K562 (cell line): ENCODE measurements around the gene PLXDC1. TPM values are rescaled to one million over a fixed set of nuclear protein-coding genes. Genes with fewer than 3 reads are reported as not detected.

ENCODE experiments used
- ATAC-seq: fragments of 200-7000 bp; cut with Tn5 transposase; 3 replicates; pipeline ENCODE4 v1.9.1; 2020; ENCODE audit warnings: moderate library complexity
- BruUV-seq: library from RNA; stranded (reverse); fragments of 400-500 nt; replicated peaks from 2 replicates; lab custom pipeline; 2021; lab: Mats Ljungman, UMichigan
- CTCF ChIA-PET: fragments of 300-600 bp; formaldehyde crosslinking; extraction: SDS; loops from one replicate; lab custom pipeline; 2021; ENCODE audit warnings: low intra/inter-chr PET ratio; lab: Yijun Ruan, JAX
- POLR2A ChIA-PET: fragments of 300-600, 350-650 bp; sonication (Branson Sonifier 250); formaldehyde crosslinking; extraction: SDS; loops from one replicate; lab custom pipeline; 2021; ENCODE audit warnings: antibody characterized with exemption, inconsistent platforms; lab: Yijun Ruan, JAX
- DNase-seq, 4 experiments: peaks; one replicate each; pipeline versions ENCODE4 v3.0.0 to v3.0.0-alpha.2; 2011 to 2018; ENCODE audit warnings: low spot score in 3 of 4, mixed read lengths in 3 of 4; ENCODE audit errors: extremely low read depth in 1 of 4
- FAIRE-seq: peaks from 2 replicates; lab custom pipeline; 2011; peaks lifted over from hg19 to GRCh38; lab: Jason Lieb, UNC
- H2AFZ ChIP-seq: 2 replicates; pipeline ENCODE4 v1.6.0; 2011; ENCODE audit warnings: low read depth, low read length, control low read depth, inconsistent platforms
- H3K27ac ChIP-seq: fragments of 200-600 bp; 3 replicates; pipeline ENCODE4 v1.8.0; 2011; ENCODE audit warnings: low read depth, mild to moderate bottlenecking, control low read depth, inconsistent platforms, low read length, moderate library complexity, mixed read lengths; ENCODE audit errors: extremely low read depth
- H3K27me3 ChIP-seq, 2 experiments: fragments of 300-600 bp in 1 of 2; 2 replicates in 1 of 2; 3 replicates in 1 of 2; pipeline versions ENCODE4 v1.6.0 to v1.8.0; 2011; ENCODE audit warnings: inconsistent platforms in 2 of 2, low read length in 2 of 2, mild to moderate bottlenecking in 1 of 2, mixed read lengths in 1 of 2, moderate library complexity in 1 of 2; ENCODE audit not compliant: control insufficient read depth in 2 of 2, insufficient read depth in 2 of 2
- H3K36me3 ChIP-seq: fragments of 300-600 bp; 3 replicates; pipeline ENCODE4 v1.8.0; 2011; ENCODE audit warnings: mild to moderate bottlenecking, low read length, inconsistent platforms; ENCODE audit not compliant: control insufficient read depth, insufficient read depth
- H3K4me1 ChIP-seq, 2 experiments: fragments of 200-600 bp in 1 of 2; replicated peaks in 1 of 2; 2 replicates in 1 of 2; 3 replicates in 1 of 2; pipeline versions ENCODE4 v1.5.1 to v1.8.0; 2011; ENCODE audit warnings: inconsistent platforms in 2 of 2, low read length in 2 of 2, mild to moderate bottlenecking in 1 of 2, mixed read lengths in 1 of 2, moderate library complexity in 1 of 2; ENCODE audit not compliant: control insufficient read depth in 2 of 2, insufficient read depth in 2 of 2
- H3K4me2 ChIP-seq: 2 replicates; pipeline ENCODE4 v1.6.1; 2011; ENCODE audit warnings: low read length, control low read depth, inconsistent platforms, mixed read lengths; ENCODE audit not compliant: insufficient read depth
- H3K4me3 ChIP-seq: fragments of 200-600 bp; sonication (generic), shearing (Covaris generic); 2 replicates; pipeline ENCODE4 v1.5.1; 2016; ENCODE audit warnings: control low read depth, inconsistent platforms
- H3K79me2 ChIP-seq: fragments of 200-600 bp; 3 replicates; pipeline ENCODE4 v1.8.0; 2011; ENCODE audit warnings: low read length, inconsistent platforms; ENCODE audit not compliant: control insufficient read depth, insufficient read depth
- H3K9ac ChIP-seq, 2 experiments: 2 replicates each; pipeline versions ENCODE4 v1.6.0 to v1.6.1; 2011; ENCODE audit warnings: low read depth in 2 of 2, low read length in 2 of 2, control low read depth in 1 of 2, inconsistent platforms in 1 of 2, mild to moderate bottlenecking in 1 of 2, mixed read lengths in 1 of 2; ENCODE audit not compliant: insufficient read depth in 1 of 2
- H3K9me1 ChIP-seq: one replicate; pipeline ENCODE4 v1.6.0; 2011; ENCODE audit warnings: inconsistent platforms, mild to moderate bottlenecking, low read length, moderate library complexity; ENCODE audit not compliant: control insufficient read depth, insufficient read depth
- H3K9me3 ChIP-seq: replicated peaks from 2 replicates; pipeline ENCODE4 v1.5.1; 2011; ENCODE audit warnings: low read depth, low read length, inconsistent platforms; ENCODE audit not compliant: control insufficient read depth, insufficient read depth
- H4K20me1 ChIP-seq: replicated peaks from 2 replicates; pipeline ENCODE4 v1.6.1; 2011; ENCODE audit warnings: low read length, inconsistent platforms, mixed read lengths; ENCODE audit not compliant: control insufficient read depth, insufficient read depth
- ATF1 ChIP-seq, 2 experiments: fragments of 450-650 bp in 1 of 2; IDR thresholded peaks; 2 replicates each; pipeline ENCODE4 v1.6.1; 2016; ENCODE audit warnings: missing compliant biosample characterization in 1 of 2, missing genetic modification characterization in 1 of 2
- CBX2 ChIP-seq: fragments of 200-600 bp; sonication (generic); IDR thresholded peaks from one replicate; pipeline ENCODE4 v1.6.1; 2012; ENCODE audit warnings: mild to moderate bottlenecking, low read length, inconsistent platforms; ENCODE audit not compliant: insufficient read depth, poor library complexity, severe bottlenecking
- HMGN3 ChIP-seq: IDR thresholded peaks from 2 replicates; pipeline ENCODE4 v1.6.1; 2011; ENCODE audit warnings: borderline replicate concordance, low read depth, mild to moderate bottlenecking, mixed read lengths, low read length; ENCODE audit not compliant: insufficient read length; ENCODE audit errors: extremely low read depth
- KLF13 ChIP-seq: fragments of 450-650 bp; IDR thresholded peaks from 2 replicates; pipeline ENCODE4 v1.6.1; 2016; ENCODE audit warnings: missing genetic modification characterization, low read depth, mild to moderate bottlenecking, missing compliant biosample characterization, moderate library complexity, borderline replicate concordance
- LCOR ChIP-seq: sonication (generic); formaldehyde crosslinking; IDR thresholded peaks from 2 replicates; pipeline ENCODE4 v1.8.0; 2022; ENCODE audit warnings: mild to moderate bottlenecking, missing genetic modification reagents
- MIER1 ChIP-seq: fragments of 450-650 bp; IDR thresholded peaks from 2 replicates; pipeline ENCODE4 v1.6.1; 2016; ENCODE audit warnings: antibody characterized with exemption, mild to moderate bottlenecking, low read depth
- NBN ChIP-seq: fragments of 450-650 bp; IDR thresholded peaks from 2 replicates; pipeline ENCODE4 v1.6.1; 2016; ENCODE audit warnings: low read depth, mild to moderate bottlenecking
- NFIX ChIP-seq: fragments of 250-450 bp; sonication (Bioruptor Pico); IDR thresholded peaks from 2 replicates; pipeline ENCODE4 v1.4.0; 2020; ENCODE audit warnings: low read depth, mild to moderate bottlenecking, moderate library complexity
- NR3C1 ChIP-seq: sonication (generic); formaldehyde crosslinking; IDR thresholded peaks from 2 replicates; pipeline ENCODE4 v1.8.1; 2022; ENCODE audit warnings: missing genetic modification reagents
- POLR2A ChIP-seq: fragments of 450-650 bp; conservative IDR thresholded peaks from 2 replicates; pipeline ENCODE4 v1.6.1; 2016
- POLR2H ChIP-seq: IDR thresholded peaks from 2 replicates; pipeline ENCODE4 v1.6.1; 2016; ENCODE audit warnings: missing genetic modification characterization, low read depth, mild to moderate bottlenecking, control low read depth, missing compliant biosample characterization, moderate library complexity
- RBM17 ChIP-seq: fragments of 200-400 bp; formaldehyde crosslinking; IDR thresholded peaks from 2 replicates; pipeline ENCODE4 v1.6.1; 2017; ENCODE audit warnings: low read depth, mild to moderate bottlenecking, low read length, borderline replicate concordance
- SMC3 ChIP-seq: conservative IDR thresholded peaks from 2 replicates; pipeline ENCODE4 v1.6.1; 2011; ENCODE audit warnings: low read depth, low read length, improper control_type of control experiment; ENCODE audit not compliant: insufficient read depth
- SRSF7 ChIP-seq: fragments of 200-400 bp; formaldehyde crosslinking; optimal IDR thresholded peaks from 2 replicates; pipeline ENCODE3; 2017; ENCODE audit warnings: mild to moderate bottlenecking, low read depth, low read length
- ZNF239 ChIP-seq: fragments of 250-450 bp; sonication (Bioruptor Pico); IDR thresholded peaks from 2 replicates; pipeline ENCODE4 v1.4.0; 2020; ENCODE audit warnings: mild to moderate bottlenecking
- ZNF586 ChIP-seq: fragments of 450-650 bp; formaldehyde crosslinking; conservative IDR thresholded peaks from 2 replicates; pipeline ENCODE4 v1.4.0; 2020; ENCODE audit warnings: mild to moderate bottlenecking, moderate library complexity
- ZNF778 ChIP-seq: fragments of 450-650 bp; formaldehyde crosslinking; IDR thresholded peaks from 2 replicates; pipeline ENCODE4 v1.4.0; 2020; ENCODE audit warnings: mild to moderate bottlenecking, moderate library complexity
- WGBS: fragments of 100-300 bp; shearing (Covaris generic); methylation state at CpG from one replicate; pipeline ENCODE4 v1.1.6; 2016; ENCODE audit warnings: low coverage, mixed read lengths; ENCODE audit not compliant: insufficient coverage; ENCODE audit errors: missing lambda C conversion rate; 5-methylcytosine and 5-hydroxymethylcytosine counted together
- in situ Hi-C: fragments of 300-500 bp; cut with MboI; formaldehyde crosslinking; loops from 4 replicates; pipeline ENCODE4 v1.15.0; 2018; ENCODE audit warnings: inconsistent platforms, mixed read lengths
- intact Hi-C: fragments of 100-400 bp; cut with micrococcal nuclease; formaldehyde crosslinking; loops from 2 replicates; pipeline ENCODE4 v1.14.2; 2022
- polyA plus RNA-seq, 8 experiments: library from polyadenylated mRNA; depleted of rRNA in 4 of 8; stranded (reverse) in 5 of 8; unstranded in 3 of 8; fragments of >200 nt; fragmentation: Nextera tagmentation in 2 of 8; fragmentation: Illumina TruSeq in 1 of 8; extraction: Ambion mirVana in 2 of 8; extraction: Trizol in 1 of 8; gene quantifications; 2 replicates each; pipeline versions ENCODE4 v1.2.1 to v1.2.3, GENCODE V29; 2011 to 2014; ENCODE audit warnings: inconsistent platforms in 1 of 8, missing spikeins in 1 of 8
- total RNA-seq, 7 experiments: library from RNA; depleted of rRNA in 6 of 7; stranded (reverse); fragments of >200 nt in 6 of 7; fragmentation: Illumina TruSeq in 2 of 7; extraction: Trizol in 2 of 7; gene quantifications; 2 replicates each; pipeline versions ENCODE4 v1.2.1 to v1.2.3, GENCODE V29; 2011 to 2021; ENCODE audit warnings: low replicate concordance in 1 of 7
- TF ChIP-seq, protein P1 (sequence below): fragments of 450-650 bp; IDR thresholded peaks from 2 replicates; pipeline ENCODE4 v1.6.1; 2016; ENCODE audit warnings: antibody characterized with exemption
- TF ChIP-seq, protein P2 (sequence below), 2 experiments: fragments of 450-650 bp in 1 of 2; IDR thresholded peaks; 2 replicates each; pipeline ENCODE4 v1.6.1; 2011 to 2017; ENCODE audit warnings: low read depth in 2 of 2, antibody characterized with exemption in 1 of 2, borderline replicate concordance in 1 of 2, low read length in 1 of 2, mild to moderate bottlenecking in 1 of 2, mixed read lengths in 1 of 2; ENCODE audit not compliant: control insufficient read depth in 1 of 2

Gene PLXDC1
- total and polyA plus RNA-seq, 9 of the 15 experiments (the other 6 are each of a cell fraction or from before 2014, with no cell fraction given): not detected

DNA sequence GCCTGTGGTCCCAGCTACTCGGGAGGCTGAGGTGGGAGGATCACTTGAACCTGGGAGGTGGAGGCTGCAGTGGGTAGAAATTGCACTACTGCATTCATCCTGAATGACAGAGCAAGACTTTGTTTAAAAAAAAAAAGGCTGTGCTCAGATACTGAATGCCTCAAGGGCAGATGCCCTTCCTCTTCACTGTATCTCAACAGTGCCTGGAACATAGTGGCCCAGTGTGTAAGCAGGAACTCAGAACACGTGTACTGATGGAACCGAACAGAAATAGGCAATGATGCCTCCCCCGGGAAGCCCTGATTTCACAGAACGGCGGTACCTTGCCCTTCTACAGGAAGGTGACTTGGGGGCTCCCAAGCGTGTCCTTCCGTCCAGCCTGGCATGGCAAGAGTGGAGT is 46.8 kb downstream of the PLXDC1 start:
- Histone ChIP-seq H3K4me1 (peaks cover 4 to 9% of the 10 kb centered on the region in 2 experiments; a peak in 2 of 5 replicates), H3K27ac (no peak overlapping the region), H2AFZ (no peak overlapping the region), H3K9me3 (0 out of 2 replicates have a peak, but pooled peaks cover 3% of the 10 kb centered on the region), H3K9ac (no peak overlapping the region), H3K36me3 (no peaks in the 10 kb centered on the region), H4K20me1 (0 out of 2 replicates have a peak, but pooled peaks cover 8% of the 10 kb centered on the region), H3K27me3 (peaks cover 49 to 68% of the 10 kb centered on the region in 2 experiments), H3K9me1 (peaks cover 6% of the 10 kb centered on the region), H3K4me2 (no peak overlapping the region), H3K4me3 (no peak overlapping the region), H3K79me2 (no peaks in the 10 kb centered on the region)
- no TSS peak for BruUV-seq
- CTCF ChIA-PET: no interaction called here
- ATAC-seq: no peak
- DNase-seq: no peak
- no peak for TF ChIP-seq POLR2A
- no peak for TF ChIP-seq HMGN3
- TF ChIP-seq, protein P1, sequence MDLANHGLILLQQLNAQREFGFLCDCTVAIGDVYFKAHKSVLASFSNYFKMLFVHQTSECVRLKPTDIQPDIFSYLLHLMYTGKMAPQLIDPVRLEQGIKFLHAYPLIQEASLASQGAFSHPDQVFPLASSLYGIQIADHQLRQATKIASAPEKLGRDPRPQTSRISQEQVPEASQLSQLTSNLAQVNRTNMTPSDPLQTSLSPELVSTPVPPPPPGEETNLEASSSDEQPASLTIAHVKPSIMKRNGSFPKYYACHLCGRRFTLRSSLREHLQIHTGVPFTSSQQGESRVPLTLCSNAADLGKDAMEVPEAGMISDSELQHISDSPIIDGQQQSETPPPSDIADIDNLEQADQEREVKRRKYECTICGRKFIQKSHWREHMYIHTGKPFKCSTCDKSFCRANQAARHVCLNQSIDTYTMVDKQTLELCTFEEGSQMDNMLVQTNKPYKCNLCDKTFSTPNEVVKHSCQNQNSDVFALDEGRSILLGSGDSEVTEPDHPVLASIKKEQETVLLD: no peak
- no peak for TF ChIP-seq ZNF778 (CRISPR knock-in tag)
- no peak for TF ChIP-seq NR3C1
- TF ChIP-seq KLF13 (tag): no peak
- no peak for TF ChIP-seq POLR2H (tag)
- no peak for TF ChIP-seq ATF1 (CRISPR knock-in tag; IDR thresholded peaks at IDR 0.05)
- TF ChIP-seq ATF1 (tag; IDR thresholded peaks at IDR 0.05): no peak
- TF ChIP-seq MIER1: no peak
- TF ChIP-seq NBN: no peak
- TF ChIP-seq, protein P2, sequence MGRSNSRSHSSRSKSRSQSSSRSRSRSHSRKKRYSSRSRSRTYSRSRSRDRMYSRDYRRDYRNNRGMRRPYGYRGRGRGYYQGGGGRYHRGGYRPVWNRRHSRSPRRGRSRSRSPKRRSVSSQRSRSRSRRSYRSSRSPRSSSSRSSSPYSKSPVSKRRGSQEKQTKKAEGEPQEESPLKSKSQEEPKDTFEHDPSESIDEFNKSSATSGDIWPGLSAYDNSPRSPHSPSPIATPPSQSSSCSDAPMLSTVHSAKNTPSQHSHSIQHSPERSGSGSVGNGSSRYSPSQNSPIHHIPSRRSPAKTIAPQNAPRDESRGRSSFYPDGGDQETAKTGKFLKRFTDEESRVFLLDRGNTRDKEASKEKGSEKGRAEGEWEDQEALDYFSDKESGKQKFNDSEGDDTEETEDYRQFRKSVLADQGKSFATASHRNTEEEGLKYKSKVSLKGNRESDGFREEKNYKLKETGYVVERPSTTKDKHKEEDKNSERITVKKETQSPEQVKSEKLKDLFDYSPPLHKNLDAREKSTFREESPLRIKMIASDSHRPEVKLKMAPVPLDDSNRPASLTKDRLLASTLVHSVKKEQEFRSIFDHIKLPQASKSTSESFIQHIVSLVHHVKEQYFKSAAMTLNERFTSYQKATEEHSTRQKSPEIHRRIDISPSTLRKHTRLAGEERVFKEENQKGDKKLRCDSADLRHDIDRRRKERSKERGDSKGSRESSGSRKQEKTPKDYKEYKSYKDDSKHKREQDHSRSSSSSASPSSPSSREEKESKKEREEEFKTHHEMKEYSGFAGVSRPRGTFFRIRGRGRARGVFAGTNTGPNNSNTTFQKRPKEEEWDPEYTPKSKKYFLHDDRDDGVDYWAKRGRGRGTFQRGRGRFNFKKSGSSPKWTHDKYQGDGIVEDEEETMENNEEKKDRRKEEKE (IDR thresholded peaks at IDR 0.05; ENCODE audit: borderline replicate concordance in 1 of 2, control insufficient read depth in 1 of 2, low read depth in 2 of 2, low read length in 1 of 2): no peak
- no peak for TF ChIP-seq CBX2
- TF ChIP-seq LCOR (CRISPR knock-in tag): no peak
- no peak for TF ChIP-seq SMC3
- no peak for TF ChIP-seq RBM17
- TF ChIP-seq SRSF7: no peak
- no peak for TF ChIP-seq ZNF586 (CRISPR knock-in tag)
- no peak for TF ChIP-seq NFIX
- TF ChIP-seq ZNF239 (CRISPR knock-in tag): no peak
- FAIRE-seq: no peak
- 21% methylated on average over 8 of the region's 8 CpGs for WGBS
- intact Hi-C loops: no loop called here
- POLR2A ChIA-PET: no interaction called here
- in situ Hi-C loops: no loop called here
